Tibial nerve (tissue), 3 donors: ENCODE results near the gene MMP28.

Experiments
- CTCF ChIP-seq, 5 experiments: fragments of 200-600 bp in 3 of 5; fragments of 450-650 bp in 2 of 5; sonication (generic) in 3 of 5; IDR thresholded peaks; one replicate each; pipeline ENCODE4 v1.5.1; 2016 to 2019; ENCODE audit warnings: antibody characterized with exemption in 5 of 5, mild to moderate bottlenecking in 3 of 5, moderate library complexity in 2 of 5
- POLR2A ChIP-seq, 2 donors: fragments of 450-650 bp; IDR thresholded peaks; one replicate each; pipeline ENCODE4 v1.6.1; 2017; ENCODE audit warnings: antibody characterized with exemption in 2 of 2, mild to moderate bottlenecking in 2 of 2, moderate library complexity in 2 of 2

DNA sequence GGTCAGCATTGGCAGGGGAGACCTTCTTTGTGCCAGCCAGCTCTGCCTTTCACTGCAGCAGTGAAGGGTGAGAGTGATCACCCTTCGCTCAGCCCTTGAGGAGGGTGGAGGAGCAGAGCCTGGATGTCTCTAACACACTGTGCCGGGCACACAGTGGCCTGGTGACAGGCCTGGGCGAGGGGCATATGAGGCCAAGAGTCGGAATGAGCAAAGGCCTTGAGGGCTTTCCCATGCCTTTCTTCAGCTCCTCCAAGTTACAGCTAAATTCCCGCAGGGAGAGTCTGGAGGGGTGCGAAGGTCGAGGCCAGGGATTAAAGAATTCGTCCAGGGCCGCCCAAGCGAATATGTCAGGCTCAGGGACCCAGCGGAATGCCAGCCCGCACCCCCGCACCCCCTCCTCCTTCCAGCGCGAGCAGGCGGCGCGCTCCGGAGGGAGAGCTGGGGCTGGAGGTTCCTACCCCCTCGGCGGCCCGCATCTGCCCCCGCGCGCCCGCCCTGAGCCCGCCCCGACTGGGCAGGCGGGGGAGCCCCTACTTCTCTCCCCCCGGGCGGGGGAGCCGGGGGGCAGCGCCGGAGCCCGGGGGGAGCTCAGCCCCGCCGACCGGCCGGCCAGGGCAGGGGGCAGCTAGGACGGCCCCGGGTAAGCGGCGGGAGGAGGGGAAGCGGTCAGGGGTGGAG lies 64.1 kb downstream of the MMP28 start, which contains the start of gene RASL10B:
- TF ChIP-seq POLR2A (IDR thresholded peaks at IDR 0.05) (no peak), CTCF (IDR thresholded peaks at IDR 0.05) (no peak)
